Stimulated activated CD4-positive, alpha-beta T cell treated with anti-CD3 and anti-CD28 coated beads, Interleukin-2, amount 100 ng/mL, for 48 hours (primary cell): ENCODE measurements around the gene TMOD2.

Experiments
- DNase-seq, 2 donors: peaks; one replicate each; pipeline ENCODE4 v3.0.0-alpha.2; 2020

Gene TMOD2

DNA sequence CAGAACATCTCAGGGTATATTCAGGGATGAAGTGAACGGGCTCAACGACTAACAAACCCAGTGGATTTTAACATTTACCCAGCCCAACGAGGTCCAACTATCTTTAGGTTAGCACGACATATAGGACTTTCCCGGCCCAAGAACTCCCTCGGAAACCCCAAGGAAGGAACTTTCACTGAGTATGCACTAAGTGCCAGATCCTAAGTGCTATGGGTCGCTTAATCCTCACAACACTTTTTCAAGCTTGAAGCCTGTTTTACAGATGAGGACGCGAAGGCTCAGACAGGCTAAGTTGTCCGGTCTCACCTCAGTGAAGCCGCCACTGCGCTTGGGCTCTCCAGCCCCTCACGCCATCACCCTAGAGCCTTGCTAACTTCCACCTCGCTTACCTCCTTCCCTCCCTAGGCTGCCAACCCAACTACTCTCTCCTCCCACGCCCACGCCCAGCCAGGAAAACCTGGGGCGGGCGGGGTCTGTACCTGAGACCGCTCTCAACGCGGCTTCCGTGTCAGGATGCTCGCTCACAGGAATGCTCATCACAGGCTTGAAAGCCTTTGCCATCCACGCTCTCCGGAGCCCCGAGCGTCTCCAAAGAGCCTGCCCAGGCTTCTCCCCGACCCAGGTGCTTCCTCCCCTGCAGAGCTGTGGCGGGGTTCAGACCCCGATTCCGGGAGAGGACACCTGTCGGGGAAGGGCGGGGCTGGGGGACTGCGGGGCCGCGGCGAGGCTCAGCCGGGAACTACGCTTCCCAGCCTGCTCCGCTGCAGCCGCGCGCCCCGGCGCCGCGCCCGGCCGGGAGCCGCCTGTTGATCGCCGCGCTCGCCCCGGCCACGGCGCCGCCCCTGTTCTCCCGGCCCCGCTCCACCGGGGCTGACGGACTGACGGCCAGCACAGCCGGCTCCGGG is at the start of gene TMOD2:
TSS of gene TMOD2 (plus strand) at position 806 of the 905 bp plus-strand sequence. CDS start 14,845 bp downstream, outside the sequence.
- peak; percentile 37 to 49 for DNase-seq

DNA sequence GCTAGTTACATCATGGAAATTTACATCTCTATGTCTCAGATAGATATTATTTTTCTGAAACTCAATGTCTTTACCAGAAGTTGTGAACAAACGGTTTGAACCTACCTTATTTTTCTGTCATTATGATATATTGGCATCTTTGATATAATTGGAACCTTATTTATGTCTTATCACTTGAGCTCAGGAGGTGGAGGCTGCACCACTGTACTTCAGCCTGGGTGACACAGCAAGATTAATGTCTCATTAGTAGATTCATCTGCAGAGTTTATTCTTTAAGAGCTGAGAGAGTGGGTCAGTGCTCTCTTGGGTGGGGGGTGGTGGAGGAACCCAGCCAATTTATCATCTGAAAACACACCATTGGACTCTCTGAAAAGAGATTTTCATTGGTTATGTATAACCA is 48.7 kb upstream of the TMOD2 start:
- DNase-seq: no peak

GRCh38 chr15:51706291-51706690 is 45.1 kb upstream of the TMOD2 start:
- DNase-seq: no peak

DNA sequence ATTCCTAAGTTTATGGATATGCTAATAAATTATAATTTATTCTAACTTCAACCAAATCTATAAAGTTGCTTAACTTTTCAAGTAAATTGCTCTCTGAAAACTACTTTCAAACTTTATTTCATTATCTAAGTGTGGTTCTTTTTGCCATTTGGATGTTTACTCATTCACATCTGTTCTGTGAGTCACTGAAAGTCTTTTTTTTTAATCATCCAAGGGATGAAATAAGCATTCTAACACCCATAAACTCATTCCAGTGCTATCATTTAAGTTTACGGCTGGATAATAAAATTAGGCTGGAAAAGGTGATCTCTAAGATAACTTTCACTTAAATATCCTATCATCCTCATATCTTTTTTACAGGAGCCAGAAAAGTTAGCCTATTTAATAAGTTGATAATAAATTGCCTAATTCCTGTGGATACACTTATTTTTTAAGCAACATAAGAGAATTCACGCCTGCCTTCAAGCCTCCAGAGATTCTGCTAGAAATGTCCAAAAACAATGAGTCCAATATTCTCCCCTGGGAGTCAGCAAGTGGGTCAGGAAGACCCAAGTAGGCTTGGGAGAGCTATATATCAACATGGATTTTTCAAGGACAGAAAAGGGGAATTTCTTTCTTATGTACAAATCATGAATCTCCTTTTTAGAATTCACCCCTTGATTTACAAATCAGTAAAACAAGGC is 44.3 kb upstream of the TMOD2 start:
- no peak for DNase-seq

- DNase-seq: no peak
These were observed 43.4 kb upstream of the TMOD2 start for GRCh38 chr15:51708013-51708412.

- no peak for DNase-seq
These were observed 42.4 kb upstream of the TMOD2 start for GRCh38 chr15:51709031-51709430.

DNA sequence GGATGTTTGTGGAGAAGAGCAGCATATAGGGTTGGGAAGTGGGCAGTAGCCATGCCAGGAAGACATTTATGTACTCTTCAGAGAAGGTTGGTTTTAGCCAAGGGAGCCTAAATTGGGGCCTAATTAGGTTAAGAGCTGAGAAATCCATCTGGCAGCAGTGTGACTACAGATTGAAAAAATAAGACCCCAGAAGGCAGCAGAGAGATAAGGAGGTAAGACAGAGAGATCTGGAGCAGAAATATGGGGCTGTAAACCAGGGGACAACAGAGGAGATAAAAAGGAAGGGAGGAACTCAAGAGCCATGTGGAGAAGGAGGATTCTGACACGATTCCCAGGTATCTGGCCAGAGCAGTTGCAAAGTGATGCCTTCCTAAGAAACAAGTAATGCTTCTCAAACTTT is 37.2 kb upstream of the TMOD2 start:
- DNase-seq: no peak

GRCh38 chr15:51714911-51715310 is 36.5 kb upstream of the TMOD2 start:
- DNase-seq: no peak

DNA sequence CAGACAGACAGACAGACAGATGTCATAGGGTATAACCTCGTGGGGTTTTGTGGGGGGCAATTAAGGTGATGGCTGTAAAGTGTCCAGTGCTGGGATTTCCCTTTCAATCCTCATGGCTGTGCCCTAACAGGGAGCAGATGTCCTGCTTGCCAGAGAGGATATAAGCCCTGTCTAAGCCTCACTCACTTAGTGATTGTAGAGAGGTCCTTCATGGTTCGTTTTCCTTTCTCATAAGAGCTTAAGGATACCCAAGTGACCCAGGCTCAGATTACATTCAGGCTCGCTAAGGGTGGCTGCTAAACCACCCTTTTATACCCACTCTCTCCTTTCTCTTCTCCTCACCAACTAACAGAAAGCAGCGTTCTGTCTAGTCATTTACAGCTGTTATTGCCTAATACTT is 33.2 kb upstream of the TMOD2 start:
- no peak for DNase-seq

DNA sequence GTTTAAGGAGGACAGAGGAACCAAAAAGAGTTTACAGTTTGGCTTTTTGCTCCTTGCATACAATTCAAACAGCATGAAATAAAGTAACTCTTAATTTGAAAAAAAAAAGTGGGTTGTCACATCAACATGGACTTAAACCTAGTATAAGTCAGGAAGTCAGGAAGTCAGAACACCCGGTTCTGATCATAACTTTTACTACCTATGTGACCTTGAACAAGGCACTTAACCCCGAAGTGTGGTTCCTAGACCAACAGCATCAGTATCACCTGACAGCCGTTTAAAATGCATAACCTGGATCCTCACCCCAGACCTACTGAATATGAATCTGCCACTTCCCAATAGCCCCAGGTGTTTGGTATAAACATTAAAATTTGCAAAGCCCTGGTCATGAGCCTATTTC is 32.7 kb upstream of the TMOD2 start:
- DNase-seq: no peak

GRCh38 chr15:51720201-51720995 is 31.0 kb upstream of the TMOD2 start:
- DNase-seq: no peak

DNA sequence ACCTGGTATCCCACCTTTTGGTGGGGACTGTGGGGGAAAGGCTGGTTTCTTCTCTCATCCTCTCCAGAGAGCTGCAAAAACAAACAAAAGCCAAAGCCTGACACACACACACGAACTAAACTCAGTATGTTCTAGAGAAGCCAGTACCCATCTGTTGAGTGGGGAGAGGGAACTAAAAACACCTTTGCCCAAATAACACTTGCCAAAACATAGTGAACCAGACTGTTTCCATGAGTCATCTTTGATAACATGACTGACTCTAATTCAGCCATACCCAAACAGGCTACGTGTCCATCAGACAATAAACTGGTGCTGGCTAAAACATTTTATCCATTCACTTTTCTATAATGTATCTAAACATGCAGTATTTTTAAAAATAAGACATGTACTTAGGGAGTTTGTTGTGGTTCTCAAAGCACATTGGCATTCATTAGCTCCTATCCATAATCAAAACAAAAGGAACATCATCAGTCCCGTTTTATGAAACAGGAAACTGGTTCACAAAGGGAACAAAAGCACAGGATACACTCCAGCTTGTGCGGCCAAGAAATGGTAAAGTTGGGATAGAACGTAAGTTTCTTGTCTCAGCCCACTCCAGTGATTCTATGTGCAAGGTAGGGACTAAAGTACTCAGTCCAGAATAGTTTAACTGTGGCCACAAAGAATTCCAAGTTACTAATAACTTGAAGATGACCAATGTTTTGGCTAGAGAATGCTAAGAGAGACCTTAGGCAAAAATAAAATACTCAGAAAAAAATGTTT is 30.0 kb upstream of the TMOD2 start:
- DNase-seq: no peak

DNA sequence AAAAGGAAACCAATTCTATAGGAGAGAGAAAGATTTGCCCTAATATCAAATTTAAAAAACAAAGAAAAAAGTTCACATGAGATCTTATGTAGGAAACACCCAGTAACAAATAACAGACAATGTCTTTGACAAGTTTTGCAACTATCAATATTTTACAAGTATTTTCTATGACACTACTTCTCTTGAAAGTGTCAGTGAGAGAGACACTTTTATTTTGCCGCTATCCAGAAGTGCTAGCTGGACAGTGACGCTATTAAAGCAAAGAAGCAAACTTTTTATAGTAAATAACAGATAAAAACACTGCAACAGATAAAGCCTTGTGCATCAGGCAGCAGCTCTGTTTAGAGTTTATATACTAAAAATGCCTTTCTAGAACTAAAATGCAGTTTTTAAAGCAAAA is 27.2 kb upstream of the TMOD2 start:
- DNase-seq: no peak

DNA sequence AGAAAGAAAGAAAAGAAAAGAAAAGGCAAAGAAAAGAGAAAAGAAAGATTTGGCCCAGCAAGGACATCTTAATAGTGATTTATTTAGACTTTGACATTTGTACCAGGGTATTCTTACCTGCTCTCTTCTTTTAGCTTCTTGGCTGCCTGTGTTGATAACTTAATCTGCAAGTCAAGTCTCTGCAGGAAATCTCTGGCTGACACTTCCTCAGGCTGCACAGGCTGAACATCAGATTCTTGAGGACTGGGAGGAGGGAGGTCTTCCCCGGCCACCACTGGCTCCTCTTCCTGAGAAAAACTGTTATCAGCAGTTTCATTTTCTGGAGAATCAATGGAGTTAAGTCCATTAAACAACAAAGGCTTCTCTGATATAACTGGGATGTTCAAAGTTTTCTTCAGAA is 26.7 kb upstream of the TMOD2 start:
- DNase-seq: no peak

GRCh38 chr15:51726302-51727073 is 24.9 kb upstream of the TMOD2 start:
- peak in 1 of 2 donors; percentile 34 for DNase-seq

DNA sequence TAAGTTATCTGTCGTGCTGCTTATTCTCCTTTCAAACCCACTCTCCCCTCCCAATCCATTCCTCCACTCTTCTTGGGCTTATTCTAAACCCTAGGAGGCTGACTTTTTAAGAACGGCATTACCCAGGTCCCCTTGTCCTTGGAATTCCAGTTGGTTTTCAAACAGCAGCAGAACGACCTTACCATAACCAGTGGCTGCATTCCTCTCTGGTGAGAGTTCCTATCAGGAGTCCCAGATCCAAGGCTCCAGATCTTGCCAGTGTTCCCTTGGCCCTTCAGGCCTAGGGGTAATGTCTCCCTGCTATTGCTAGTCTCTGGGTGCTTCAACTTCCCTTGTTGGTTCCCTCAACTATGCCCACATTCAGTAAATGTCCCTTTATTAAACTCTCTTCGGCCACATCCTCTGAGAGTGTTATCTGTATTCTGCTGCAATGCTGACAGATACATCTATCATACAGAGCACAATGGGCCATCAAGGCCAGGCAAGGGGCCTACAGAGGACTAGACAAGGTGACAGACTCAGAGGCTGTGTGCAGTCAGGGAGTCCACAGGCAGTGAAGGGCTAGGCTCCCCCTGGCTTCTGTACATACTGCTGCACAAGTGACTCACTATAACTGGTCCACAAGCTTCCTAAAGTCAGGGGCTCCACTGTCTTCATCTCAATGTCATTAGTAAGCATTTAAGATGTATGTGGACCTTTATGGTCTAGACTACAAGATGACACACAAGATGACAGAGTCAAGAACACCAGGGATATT is 24.1 kb upstream of the TMOD2 start:
- no peak for DNase-seq

GRCh38 chr15:51731549-51732267 is 19.7 kb upstream of the TMOD2 start:
- DNase-seq: no peak

GRCh38 chr15:51732646-51733045 is 18.8 kb upstream of the TMOD2 start:
- no peak for DNase-seq

GRCh38 chr15:51735228-51736010 is 16.0 kb upstream of the TMOD2 start:
- DNase-seq: no peak

DNA sequence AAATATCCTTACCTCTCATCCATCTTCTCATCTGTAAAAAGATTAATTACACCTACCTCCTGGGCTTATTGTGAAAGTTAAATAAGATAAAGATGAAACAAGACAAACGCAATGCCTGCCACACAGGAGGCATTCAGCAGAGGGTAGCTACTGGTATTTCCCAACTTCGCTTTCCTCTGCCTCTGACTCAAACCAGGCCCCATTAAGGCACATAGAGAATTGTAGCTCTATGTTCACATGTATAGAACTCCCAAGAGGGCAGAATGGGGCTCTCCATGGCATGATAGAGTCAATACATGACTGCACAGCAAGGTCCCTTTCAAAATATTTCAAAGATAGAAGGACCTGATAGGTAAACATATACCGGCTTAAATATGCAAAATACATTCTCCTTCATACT is 15.3 kb upstream of the TMOD2 start:
- DNase-seq: no peak
